WERI-Rb-1 (cell line): ENCODE measurements around the gene VAV2.

Experiments
- DNase-seq: peaks from one replicate; pipeline ENCODE4 v3.0.0-alpha.2; 2020
- H3K27ac ChIP-seq: fragments of 250-450 bp; sonication (Bioruptor Pico); 2 replicates; pipeline ENCODE4 v1.5.1; 2020; ENCODE audit warnings: mild to moderate bottlenecking, moderate library complexity
- H3K27me3 ChIP-seq: fragments of 250-450 bp; sonication (Bioruptor Pico); 2 replicates; pipeline ENCODE4 v1.5.1; 2021; ENCODE audit warnings: mild to moderate bottlenecking, low read depth, moderate library complexity; ENCODE audit not compliant: insufficient read depth, severe bottlenecking
- H3K36me3 ChIP-seq: fragments of 250-450 bp; sonication (Bioruptor Pico); 2 replicates; pipeline ENCODE4 v1.5.1; 2020; ENCODE audit warnings: mild to moderate bottlenecking, moderate library complexity
- H3K4me3 ChIP-seq: 2 replicates; pipeline ENCODE4 v1.5.1; 2011; ENCODE audit warnings: low read depth, mild to moderate bottlenecking, control low read depth, low read length
- H3K9me3 ChIP-seq: fragments of 250-450 bp; sonication (Bioruptor Pico); 2 replicates; pipeline ENCODE4 v1.5.1; 2021; ENCODE audit warnings: mild to moderate bottlenecking, moderate library complexity; ENCODE audit not compliant: severe bottlenecking
- TF ChIP-seq, protein P1 (sequence below): IDR thresholded peaks from 2 replicates; pipeline ENCODE4 v1.5.1; 2011; ENCODE audit warnings: low read depth, mild to moderate bottlenecking, control low read depth, inconsistent platforms, low read length

The VAV2 gene

GRCh38 chr9:133782157-133783130 lies 209.7 kb downstream of the VAV2 start:
- Histone ChIP-seq H3K27me3 (no peaks in the 10 kb centered on the region), H3K27ac (0 out of 2 replicates have a peak overlapping the region, but pooled peaks have one; percentile 10), H3K36me3 (peaks cover 68% of the 10 kb centered on the region), H3K9me3 (no peaks in the 10 kb centered on the region), H3K4me3 (no peak overlapping the region)
- DNase-seq, result peak; percentile 78
- TF ChIP-seq, protein P1, sequence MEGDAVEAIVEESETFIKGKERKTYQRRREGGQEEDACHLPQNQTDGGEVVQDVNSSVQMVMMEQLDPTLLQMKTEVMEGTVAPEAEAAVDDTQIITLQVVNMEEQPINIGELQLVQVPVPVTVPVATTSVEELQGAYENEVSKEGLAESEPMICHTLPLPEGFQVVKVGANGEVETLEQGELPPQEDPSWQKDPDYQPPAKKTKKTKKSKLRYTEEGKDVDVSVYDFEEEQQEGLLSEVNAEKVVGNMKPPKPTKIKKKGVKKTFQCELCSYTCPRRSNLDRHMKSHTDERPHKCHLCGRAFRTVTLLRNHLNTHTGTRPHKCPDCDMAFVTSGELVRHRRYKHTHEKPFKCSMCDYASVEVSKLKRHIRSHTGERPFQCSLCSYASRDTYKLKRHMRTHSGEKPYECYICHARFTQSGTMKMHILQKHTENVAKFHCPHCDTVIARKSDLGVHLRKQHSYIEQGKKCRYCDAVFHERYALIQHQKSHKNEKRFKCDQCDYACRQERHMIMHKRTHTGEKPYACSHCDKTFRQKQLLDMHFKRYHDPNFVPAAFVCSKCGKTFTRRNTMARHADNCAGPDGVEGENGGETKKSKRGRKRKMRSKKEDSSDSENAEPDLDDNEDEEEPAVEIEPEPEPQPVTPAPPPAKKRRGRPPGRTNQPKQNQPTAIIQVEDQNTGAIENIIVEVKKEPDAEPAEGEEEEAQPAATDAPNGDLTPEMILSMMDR, result peak; percentile 83

GRCh38 chr9:133781828-133782135 lies 210.3 kb downstream of the VAV2 start:
- DNase-seq, result no peak
- Histone ChIP-seq H3K27ac (no peak overlapping the region), H3K36me3 (peaks cover 69% of the 10 kb centered on the region), H3K4me3 (no peak overlapping the region), H3K9me3 (no peaks in the 10 kb centered on the region), H3K27me3 (no peaks in the 10 kb centered on the region)
- TF ChIP-seq, protein P1, result no peak

GRCh38 chr9:133780962-133781827 lies 210.9 kb downstream of the VAV2 start:
- H3K27me3 ChIP-seq, result no peaks in the 10 kb centered on the region
- H3K27ac ChIP-seq, result no peak overlapping the region
- no peaks in the 10 kb centered on the region for H3K9me3 ChIP-seq
- H3K4me3 ChIP-seq, result no peak overlapping the region
- peaks cover 68% of the 10 kb centered on the region for H3K36me3 ChIP-seq
- TF ChIP-seq, protein P1, result no peak
- no peak for DNase-seq

DNA sequence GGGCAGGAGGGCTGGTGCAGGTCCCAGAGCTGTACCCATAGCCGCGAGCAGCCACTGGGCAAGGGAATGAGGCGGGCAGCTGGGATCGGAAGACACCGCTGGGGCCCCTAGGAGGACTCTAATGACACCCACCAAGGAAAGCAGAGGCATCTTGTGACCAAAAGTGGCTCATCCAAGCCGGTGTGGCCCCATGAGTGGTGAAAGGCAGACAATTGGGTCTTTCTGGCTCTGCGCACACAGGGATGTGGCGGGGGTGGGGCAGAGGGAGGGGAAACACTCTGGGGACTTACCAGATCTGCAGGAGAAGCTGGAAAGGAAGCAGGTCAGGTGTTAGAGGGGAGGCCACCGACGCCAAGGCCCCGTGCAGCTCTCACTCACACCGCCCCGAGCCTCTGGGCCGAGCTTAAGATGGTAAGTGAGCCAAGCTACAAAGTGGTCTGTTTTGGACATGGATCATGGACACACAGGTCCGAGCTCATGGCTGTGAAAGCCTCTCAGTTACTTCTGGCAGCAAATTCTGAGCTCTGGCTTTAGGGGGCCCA lies 211.6 kb downstream of the VAV2 start:
- no peak overlapping the region for H3K4me3 ChIP-seq
- TF ChIP-seq, protein P1, result no peak
- peaks cover 69% of the 10 kb centered on the region for H3K36me3 ChIP-seq
- no peak overlapping the region for H3K27ac ChIP-seq
- no peaks in the 10 kb centered on the region for H3K9me3 ChIP-seq
- no peak for DNase-seq
- no peaks in the 10 kb centered on the region for H3K27me3 ChIP-seq

GRCh38 chr9:133779516-133780403 lies 212.4 kb downstream of the VAV2 start:
- peaks cover 70% of the 10 kb centered on the region for H3K36me3 ChIP-seq
- TF ChIP-seq, protein P1, result no peak

More at GRCh38 chr9:133779516-133780403, 212.4 kb downstream of the VAV2 start:
- Histone ChIP-seq H3K27ac (no peak overlapping the region), H3K9me3 (no peaks in the 10 kb centered on the region), H3K4me3 (no peak overlapping the region), H3K27me3 (no peaks in the 10 kb centered on the region)
- no peak for DNase-seq
